Measurements from ENCODE around the gene STK32B.

GRCh38 chr4:5371415-5372190 is 320.3 kb downstream of the STK32B start:
- TF ChIP-seq CTCF (conservative IDR thresholded peaks at IDR 0.05; ENCODE audit: low read length) = no peak
- TF ChIP-seq EZH2phosphoT487 (IDR thresholded peaks at IDR 0.05; ENCODE audit: borderline replicate concordance) = no peak

All from Loucy (cell line).